Hepatocyte (in vitro differentiated cells): ENCODE data around the gene MSH3. TPM values are rescaled to one million over a fixed set of nuclear protein-coding genes. Genes with fewer than 3 reads are reported as not detected.

Source experiments
- DNase-seq: peaks from one replicate; pipeline ENCODE4 v3.0.0-alpha.2; 2016; ENCODE audit warnings: low spot score
- H2AFZ ChIP-seq: fragments of 200-600 bp; sonication (generic); 2 replicates; pipeline ENCODE4 v1.6.0; 2016; ENCODE audit warnings: antibody characterized with exemption, mild to moderate bottlenecking
- H3K27ac ChIP-seq: fragments of 200-600 bp; sonication (generic); 2 replicates; pipeline ENCODE4 v1.5.1; 2016; ENCODE audit warnings: mild to moderate bottlenecking
- H3K27me3 ChIP-seq: fragments of 200-600 bp; sonication (generic); 2 replicates; pipeline ENCODE4 v1.6.1; 2016
- H3K36me3 ChIP-seq: fragments of 200-600 bp; sonication (generic); replicated peaks from 2 replicates; pipeline ENCODE4 v1.5.1; 2016; ENCODE audit warnings: low read depth; ENCODE audit not compliant: insufficient read depth
- H3K4me1 ChIP-seq: fragments of 200-600 bp; sonication (generic); 2 replicates; pipeline ENCODE4 v1.5.1; 2016; ENCODE audit warnings: mild to moderate bottlenecking, moderate library complexity; ENCODE audit not compliant: insufficient read depth
- H3K4me2 ChIP-seq: fragments of 200-600 bp; sonication (generic); 2 replicates; pipeline ENCODE4 v1.6.0; 2016
- H3K4me3 ChIP-seq: fragments of 200-600 bp; sonication (generic); 2 replicates; pipeline ENCODE4 v1.5.1; 2016; ENCODE audit warnings: mild to moderate bottlenecking
- H3K79me2 ChIP-seq: fragments of 200-600 bp; sonication (generic); 2 replicates; pipeline ENCODE4 v1.6.0; 2017; ENCODE audit warnings: mild to moderate bottlenecking
- H3K9me2 ChIP-seq: fragments of 200-600 bp; sonication (generic); replicated peaks from 2 replicates; pipeline ENCODE4 v1.6.0; 2017; ENCODE audit warnings: mild to moderate bottlenecking; ENCODE audit not compliant: insufficient read depth
- H3K9me3 ChIP-seq: fragments of 200-600 bp; sonication (generic); 2 replicates; pipeline ENCODE4 v1.5.1; 2016; ENCODE audit warnings: low read depth, mild to moderate bottlenecking
- H4K20me1 ChIP-seq: fragments of 200-600 bp; sonication (generic); 2 replicates; pipeline ENCODE4 v1.6.0; 2016; ENCODE audit warnings: mild to moderate bottlenecking; ENCODE audit not compliant: insufficient read depth, poor library complexity, severe bottlenecking
- CTCF ChIP-seq: fragments of 200-600 bp; sonication (generic); IDR thresholded peaks from 2 replicates; pipeline ENCODE4 v1.5.1; 2016; ENCODE audit warnings: antibody characterized with exemption, mild to moderate bottlenecking; ENCODE audit not compliant: poor library complexity
- EZH2 ChIP-seq: fragments of 200-600 bp; sonication (generic); IDR thresholded peaks from 2 replicates; pipeline ENCODE4 v1.6.1; 2016; ENCODE audit warnings: antibody characterized with exemption, mild to moderate bottlenecking, borderline replicate concordance
- EZH2phosphoT487 ChIP-seq: fragments of 200-600 bp; sonication (generic); IDR thresholded peaks from one replicate; pipeline ENCODE4 v1.6.1; 2018; ENCODE audit warnings: antibody characterized with exemption, mild to moderate bottlenecking, low read depth, moderate library complexity; ENCODE audit not compliant: unreplicated experiment, severe bottlenecking
- WGBS: methylation state at CpG from one replicate; pipeline ENCODE4 v1.1.6; 2016; ENCODE audit warnings: low lambda C conversion rate; ENCODE audit errors: missing lambda C conversion rate; 5-methylcytosine and 5-hydroxymethylcytosine counted together
- polyA plus RNA-seq: library from polyadenylated mRNA; unstranded; fragments of >200 nt; fragmentation: Nextera tagmentation; extraction: Ambion mirVana; gene quantifications from 2 replicates; pipeline ENCODE4 v1.2.1, GENCODE V29; 2016
- total RNA-seq: library from RNA; depleted of rRNA; stranded (reverse); fragments of >200 nt; gene quantifications from 2 replicates; pipeline ENCODE4 v1.2.3, GENCODE V29; 2014

Gene MSH3
- total and polyA plus RNA-seq, 2 experiments from 2014 or later, result 8.1 to 13.2 TPM

GRCh38 chr5:80667384-80667783, 12.9 kb downstream of the MSH3 start:
- Histone ChIP-seq H3K27me3 (no peaks in the 10 kb centered on the region), H2AFZ (no peak overlapping the region), H3K36me3 (no peaks in the 10 kb centered on the region), H4K20me1 (no peaks in the 10 kb centered on the region), H3K27ac (no peak overlapping the region), H3K9me2 (no peaks in the 10 kb centered on the region), H3K4me1 (no peaks in the 10 kb centered on the region), H3K9me3 (no peaks in the 10 kb centered on the region), H3K4me2 (no peak overlapping the region), H3K4me3 (no peak overlapping the region), H3K79me2 (peaks cover 4% of the 10 kb centered on the region)
- no peak for TF ChIP-seq EZH2phosphoT487
- TF ChIP-seq CTCF, result no peak
- no peak for TF ChIP-seq EZH2
- DNase-seq, result no peak
- WGBS, result 97% methylated on average over 8 of the region's 8 CpGs

GRCh38 chr5:80668016-80668969, 13.8 kb downstream of the MSH3 start:
- no peaks in the 10 kb centered on the region for H3K4me1 ChIP-seq
- H3K36me3 ChIP-seq, result no peaks in the 10 kb centered on the region
- H3K79me2 ChIP-seq, result peaks cover 4% of the 10 kb centered on the region
- no peaks in the 10 kb centered on the region for H3K9me3 ChIP-seq
- H4K20me1 ChIP-seq, result no peaks in the 10 kb centered on the region
- H3K4me3 ChIP-seq, result no peak overlapping the region
- H3K9me2 ChIP-seq, result no peaks in the 10 kb centered on the region
- H3K27ac ChIP-seq, result no peak overlapping the region
- no peak overlapping the region for H2AFZ ChIP-seq
- TF ChIP-seq EZH2phosphoT487, result no peak
- TF ChIP-seq CTCF, result no peak
- TF ChIP-seq EZH2, result no peak
- no peak overlapping the region for H3K4me2 ChIP-seq
- WGBS, result 87% methylated on average over 16 of the region's 16 CpGs
- H3K27me3 ChIP-seq, result no peaks in the 10 kb centered on the region
- DNase-seq, result no peak

- Histone ChIP-seq H3K79me2 (no peaks in the 10 kb centered on the region), H3K4me2 (no peak overlapping the region), H3K9me3 (no peaks in the 10 kb centered on the region), H4K20me1 (no peaks in the 10 kb centered on the region), H2AFZ (no peak overlapping the region), H3K36me3 (no peaks in the 10 kb centered on the region), H3K4me1 (peaks cover 4% of the 10 kb centered on the region), H3K9me2 (no peaks in the 10 kb centered on the region), H3K4me3 (no peak overlapping the region), H3K27me3 (no peaks in the 10 kb centered on the region), H3K27ac (no peak overlapping the region)
- 32% methylated on average over 7 of the region's 7 CpGs for WGBS
- peak; percentile 89 for TF ChIP-seq CTCF
- TF ChIP-seq EZH2, result no peak
- no peak for TF ChIP-seq EZH2phosphoT487
- DNase-seq, result peak; percentile 84
Measured at GRCh38 chr5:80672140-80672736, 17.8 kb downstream of the MSH3 start.
